Measurements from ENCODE around the gene SHLD1. TPM values are rescaled to one million over a fixed set of nuclear protein-coding genes. Genes with fewer than 3 reads are reported as not detected.

The SHLD1 gene
- total and polyA plus RNA-seq, 2 experiments from 2014 or later = 8.3 to 9.1 TPM

DNA sequence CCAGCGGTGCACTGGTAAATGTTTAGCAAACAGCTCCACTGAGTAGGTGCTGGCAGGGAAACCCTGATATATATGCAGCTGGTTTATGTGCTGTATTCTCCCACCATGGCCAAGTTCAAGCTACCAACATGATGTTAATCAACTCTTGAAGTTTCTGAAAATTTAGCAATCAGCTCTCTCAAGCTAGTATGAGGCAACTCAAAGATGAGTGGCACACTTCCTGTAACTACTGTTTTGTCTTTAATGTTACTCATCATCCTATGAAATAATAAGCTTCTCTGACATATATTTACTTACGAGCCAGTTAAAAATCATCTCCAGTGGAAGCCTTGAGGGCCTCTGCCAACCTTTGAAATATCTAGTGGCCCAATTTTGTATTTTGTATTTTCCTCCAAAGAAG, 145.4 kb downstream of the SHLD1 start:
- no peaks in the 10 kb centered on the region for H4K20me1 ChIP-seq (ENCODE audit: insufficient read depth, poor library complexity, severe bottlenecking)
- H3K4me1 ChIP-seq (ENCODE audit: insufficient read depth) = no peaks in the 10 kb centered on the region
- no peaks in the 10 kb centered on the region for H3K79me2 ChIP-seq
- no peaks in the 10 kb centered on the region for H3K9me2 ChIP-seq (replicated peaks; ENCODE audit: insufficient read depth)
- H2AFZ ChIP-seq = no peak overlapping the region
- H3K27ac ChIP-seq = no peak overlapping the region
- H3K36me3 ChIP-seq (replicated peaks; ENCODE audit: insufficient read depth, low read depth) = no peaks in the 10 kb centered on the region
- no peaks in the 10 kb centered on the region for H3K9me3 ChIP-seq (ENCODE audit: low read depth)
- TF ChIP-seq, protein P1, sequence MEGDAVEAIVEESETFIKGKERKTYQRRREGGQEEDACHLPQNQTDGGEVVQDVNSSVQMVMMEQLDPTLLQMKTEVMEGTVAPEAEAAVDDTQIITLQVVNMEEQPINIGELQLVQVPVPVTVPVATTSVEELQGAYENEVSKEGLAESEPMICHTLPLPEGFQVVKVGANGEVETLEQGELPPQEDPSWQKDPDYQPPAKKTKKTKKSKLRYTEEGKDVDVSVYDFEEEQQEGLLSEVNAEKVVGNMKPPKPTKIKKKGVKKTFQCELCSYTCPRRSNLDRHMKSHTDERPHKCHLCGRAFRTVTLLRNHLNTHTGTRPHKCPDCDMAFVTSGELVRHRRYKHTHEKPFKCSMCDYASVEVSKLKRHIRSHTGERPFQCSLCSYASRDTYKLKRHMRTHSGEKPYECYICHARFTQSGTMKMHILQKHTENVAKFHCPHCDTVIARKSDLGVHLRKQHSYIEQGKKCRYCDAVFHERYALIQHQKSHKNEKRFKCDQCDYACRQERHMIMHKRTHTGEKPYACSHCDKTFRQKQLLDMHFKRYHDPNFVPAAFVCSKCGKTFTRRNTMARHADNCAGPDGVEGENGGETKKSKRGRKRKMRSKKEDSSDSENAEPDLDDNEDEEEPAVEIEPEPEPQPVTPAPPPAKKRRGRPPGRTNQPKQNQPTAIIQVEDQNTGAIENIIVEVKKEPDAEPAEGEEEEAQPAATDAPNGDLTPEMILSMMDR (IDR thresholded peaks at IDR 0.05; ENCODE audit: poor library complexity) = no peak
- no peak for TF ChIP-seq EZH2 (IDR thresholded peaks at IDR 0.05; ENCODE audit: borderline replicate concordance)
- TF ChIP-seq EZH2phosphoT487 (IDR thresholded peaks at IDR 0.05; ENCODE audit: low read depth, severe bottlenecking, unreplicated experiment) = no peak
- peaks cover 4% of the 10 kb centered on the region for H3K27me3 ChIP-seq
- 84% methylated on average over 2 of the region's 2 CpGs for WGBS (ENCODE audit: low lambda C conversion rate, missing lambda C conversion rate)
- DNase-seq (ENCODE audit: low spot score) = no peak
- no peak overlapping the region for H3K4me2 ChIP-seq
- no peak overlapping the region for H3K4me3 ChIP-seq

DNA sequence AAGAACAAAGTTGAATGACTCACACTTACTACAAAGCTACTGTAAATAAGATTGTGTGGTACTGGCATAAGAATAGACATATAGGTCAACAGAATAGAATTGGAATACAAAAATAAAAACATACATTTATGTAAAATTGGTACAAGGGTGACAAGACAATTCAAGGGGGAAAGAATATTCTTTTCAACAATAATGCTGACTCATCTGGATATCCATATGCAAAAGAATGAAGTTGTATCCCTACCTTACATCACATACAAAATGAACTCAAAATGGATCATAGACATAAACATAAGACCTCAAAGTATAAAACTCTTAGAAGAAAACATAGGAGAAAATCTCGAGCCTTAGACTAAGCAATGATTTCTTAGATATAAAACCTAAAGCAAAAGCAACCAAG, 149.2 kb downstream of the SHLD1 start:
- no peaks in the 10 kb centered on the region for H4K20me1 ChIP-seq (ENCODE audit: insufficient read depth, poor library complexity, severe bottlenecking)
- no peak overlapping the region for H3K4me3 ChIP-seq
- no peak for TF ChIP-seq EZH2phosphoT487 (IDR thresholded peaks at IDR 0.05; ENCODE audit: low read depth, severe bottlenecking, unreplicated experiment)
- TF ChIP-seq, protein P1 (IDR thresholded peaks at IDR 0.05; ENCODE audit: poor library complexity) = no peak
- no peak for TF ChIP-seq EZH2 (IDR thresholded peaks at IDR 0.05; ENCODE audit: borderline replicate concordance)
- H3K27me3 ChIP-seq = peaks cover 4% of the 10 kb centered on the region
- no peaks in the 10 kb centered on the region for H3K36me3 ChIP-seq (replicated peaks; ENCODE audit: insufficient read depth, low read depth)
- no peaks in the 10 kb centered on the region for H3K9me2 ChIP-seq (replicated peaks; ENCODE audit: insufficient read depth)
- no peak for DNase-seq (ENCODE audit: low spot score)
- H3K4me1 ChIP-seq (ENCODE audit: insufficient read depth) = no peaks in the 10 kb centered on the region
- WGBS (ENCODE audit: low lambda C conversion rate, missing lambda C conversion rate) = 73% methylated on average over 1 of the region's 1 CpG
- no peak overlapping the region for H3K27ac ChIP-seq
- no peaks in the 10 kb centered on the region for H3K9me3 ChIP-seq (ENCODE audit: low read depth)
- H3K4me2 ChIP-seq = no peak overlapping the region
- no peaks in the 10 kb centered on the region for H3K79me2 ChIP-seq
- no peak overlapping the region for H2AFZ ChIP-seq

GRCh38 chr20:5900908-5901307, 150.7 kb downstream of the SHLD1 start:
- Histone ChIP-seq H3K4me1 (ENCODE audit: insufficient read depth) (no peaks in the 10 kb centered on the region), H3K36me3 (replicated peaks; ENCODE audit: insufficient read depth, low read depth) (no peaks in the 10 kb centered on the region), H3K27ac (no peak overlapping the region), H3K9me3 (ENCODE audit: low read depth) (no peaks in the 10 kb centered on the region), H3K27me3 (peaks cover 4% of the 10 kb centered on the region), H3K9me2 (replicated peaks; ENCODE audit: insufficient read depth) (no peaks in the 10 kb centered on the region), H4K20me1 (ENCODE audit: insufficient read depth, poor library complexity, severe bottlenecking) (no peaks in the 10 kb centered on the region), H3K79me2 (no peaks in the 10 kb centered on the region), H3K4me3 (no peak overlapping the region), H3K4me2 (no peak overlapping the region), H2AFZ (no peak overlapping the region)
- 69% methylated on average over 1 of the region's 1 CpG for WGBS (ENCODE audit: low lambda C conversion rate, missing lambda C conversion rate)
- TF ChIP-seq EZH2 (IDR thresholded peaks at IDR 0.05; ENCODE audit: borderline replicate concordance) = no peak
- no peak for TF ChIP-seq EZH2phosphoT487 (IDR thresholded peaks at IDR 0.05; ENCODE audit: low read depth, severe bottlenecking, unreplicated experiment)
- TF ChIP-seq, protein P1 (IDR thresholded peaks at IDR 0.05; ENCODE audit: poor library complexity) = no peak
- DNase-seq (ENCODE audit: low spot score) = no peak

- Histone ChIP-seq H3K27me3 (peaks cover 33% of the 10 kb centered on the region), H3K4me3 (no peak overlapping the region), H3K36me3 (replicated peaks; ENCODE audit: insufficient read depth, low read depth) (no peaks in the 10 kb centered on the region), H3K4me1 (ENCODE audit: insufficient read depth) (no peaks in the 10 kb centered on the region), H2AFZ (no peak overlapping the region), H3K4me2 (no peak overlapping the region), H3K79me2 (no peaks in the 10 kb centered on the region), H4K20me1 (ENCODE audit: insufficient read depth, poor library complexity, severe bottlenecking) (no peaks in the 10 kb centered on the region), H3K27ac (no peak overlapping the region), H3K9me2 (replicated peaks; ENCODE audit: insufficient read depth) (no peaks in the 10 kb centered on the region), H3K9me3 (ENCODE audit: low read depth) (no peaks in the 10 kb centered on the region)
- TF ChIP-seq, protein P1 (IDR thresholded peaks at IDR 0.05; ENCODE audit: poor library complexity) = no peak
- TF ChIP-seq EZH2phosphoT487 (IDR thresholded peaks at IDR 0.05; ENCODE audit: low read depth, severe bottlenecking, unreplicated experiment) = no peak
- no peak for TF ChIP-seq EZH2 (IDR thresholded peaks at IDR 0.05; ENCODE audit: borderline replicate concordance)
- no peak for DNase-seq (ENCODE audit: low spot score)
- WGBS (ENCODE audit: low lambda C conversion rate, missing lambda C conversion rate) = 81% methylated on average over 2 of the region's 2 CpGs
These were observed 158.8 kb downstream of the SHLD1 start for GRCh38 chr20:5908981-5909380.
